DMS153 treated with DMSO at 0.1 percent for 48 hours (cell line): ENCODE data around the gene C15orf61.

Experiments used
- DNase-seq: peaks from one replicate; lab custom pipeline; 2025; ENCODE audit not compliant: unreplicated experiment; lab: John Stamatoyannopoulos, UW

C15orf61 gene

DNA sequence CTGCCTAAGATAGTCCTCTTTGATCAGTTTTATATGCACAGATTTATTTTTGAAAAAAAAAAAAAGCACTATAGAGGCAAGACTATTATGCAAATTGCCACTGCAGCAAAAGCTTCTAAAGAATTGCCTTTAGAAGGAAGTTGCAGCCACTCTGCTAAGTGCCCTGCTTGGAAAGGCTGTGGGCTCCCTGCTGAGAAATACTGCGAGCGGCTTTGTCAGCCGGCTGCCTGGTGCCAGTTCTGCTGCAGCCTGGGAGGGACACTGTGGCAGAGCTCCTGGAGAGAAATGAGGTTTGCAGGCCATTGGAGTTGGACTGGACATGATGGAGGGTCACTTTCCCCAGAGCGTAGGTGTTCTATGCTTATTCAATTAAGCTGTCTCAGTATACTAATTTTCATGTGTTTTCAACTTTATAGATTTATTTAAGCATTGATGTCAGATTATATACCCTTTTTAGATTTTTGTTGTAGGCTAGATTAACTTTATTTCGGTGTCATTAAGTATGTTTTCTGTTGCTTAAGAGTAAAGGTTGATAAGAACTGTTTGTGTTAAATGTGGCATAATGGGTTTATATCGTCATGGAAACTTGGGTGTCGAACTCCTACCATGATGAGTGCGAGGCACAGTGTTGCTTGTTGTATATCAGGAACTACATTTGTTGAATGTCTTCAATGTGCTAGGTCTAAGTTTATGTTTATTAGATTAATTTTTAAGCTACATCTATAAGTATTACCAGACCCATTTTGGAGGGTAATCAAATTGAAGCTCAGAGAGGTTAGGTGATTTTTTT lies 28.1 kb downstream of the C15orf61 start:
- DNase-seq: no peak

DNA sequence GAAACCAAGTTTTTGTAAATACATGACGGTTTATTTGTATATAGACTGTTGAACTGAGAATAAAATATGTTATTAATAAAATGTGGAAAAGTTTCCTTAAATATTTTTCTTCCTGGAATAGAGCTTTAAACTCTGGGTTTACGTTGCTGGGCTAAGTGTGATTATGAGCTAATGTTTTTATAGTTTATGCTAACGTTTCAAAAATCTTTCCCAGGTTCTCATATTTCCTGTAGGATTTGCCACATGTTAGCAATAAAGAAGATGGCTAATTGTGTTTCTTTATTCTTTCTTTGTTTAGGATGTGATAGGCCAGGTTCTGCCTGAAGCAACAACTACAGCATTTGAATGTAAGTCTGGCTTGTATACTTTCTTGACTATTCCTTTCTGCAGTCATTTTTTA lies 28.8 kb downstream of the C15orf61 start:
- DNase-seq: no peak

DNA sequence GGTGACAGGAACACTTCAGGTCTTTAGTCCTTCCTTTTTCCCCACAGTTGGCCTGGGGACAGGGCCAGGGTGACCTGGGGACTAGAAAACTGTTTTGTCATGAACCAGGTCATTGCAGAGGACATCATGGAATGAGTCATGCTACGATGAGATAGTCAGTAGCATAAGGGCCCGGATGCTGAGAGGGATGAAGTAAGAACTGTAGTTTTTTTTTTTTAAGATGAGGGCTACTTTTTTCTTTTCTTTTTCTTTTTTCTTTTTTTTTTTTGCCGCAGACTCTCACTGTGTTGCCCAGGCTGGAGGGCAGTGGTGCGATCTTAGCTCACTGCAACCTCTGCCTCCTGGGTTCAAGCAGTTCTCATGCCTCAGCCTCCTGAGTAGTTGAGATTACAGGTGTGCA lies 29.6 kb downstream of the C15orf61 start:
- no peak for DNase-seq

DNA sequence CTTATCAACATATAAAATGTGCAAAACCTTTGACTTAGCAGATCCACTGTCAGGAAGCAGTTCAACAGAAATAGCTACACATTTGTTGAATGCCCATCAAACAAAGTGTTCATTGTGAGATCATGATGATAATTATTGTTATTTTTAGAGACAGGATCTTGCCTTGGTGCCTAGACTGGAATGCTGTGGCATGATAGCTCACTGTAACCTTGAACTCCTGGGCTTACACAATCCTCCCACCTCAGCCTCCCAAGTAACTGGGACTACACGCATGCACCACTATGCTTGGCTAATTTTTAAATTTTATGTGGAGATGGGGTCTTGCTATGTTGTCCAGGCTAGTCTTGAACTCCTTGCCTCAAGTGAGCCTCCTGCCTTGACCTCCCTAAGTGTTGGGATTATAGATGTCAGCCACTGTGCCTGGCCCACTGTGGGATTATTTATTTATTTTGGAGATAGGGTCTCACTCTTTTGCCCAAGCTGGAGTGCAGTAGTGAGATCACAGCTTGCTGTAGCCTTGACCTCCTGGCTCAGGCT lies 30.3 kb downstream of the C15orf61 start:
- no peak for DNase-seq

DNA sequence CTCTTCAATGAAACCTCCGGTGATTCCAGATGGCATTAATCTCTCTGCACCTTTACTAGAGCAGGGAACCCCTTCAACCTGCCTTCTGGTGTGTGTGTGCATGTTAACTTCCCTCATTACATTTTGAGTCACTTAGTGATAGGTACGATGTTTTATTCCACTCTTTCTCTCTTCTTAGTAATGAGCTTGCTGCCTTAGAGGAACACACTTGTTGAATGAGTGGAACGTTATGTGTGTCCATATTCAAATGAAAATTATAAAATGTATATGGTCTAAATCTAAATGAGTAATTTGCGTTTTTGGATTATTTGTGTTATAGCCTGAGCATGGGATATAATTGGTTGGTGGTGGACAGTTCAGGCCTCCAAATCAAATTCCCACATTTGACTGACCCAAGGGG lies 33.6 kb downstream of the C15orf61 start:
- no peak for DNase-seq

DNA sequence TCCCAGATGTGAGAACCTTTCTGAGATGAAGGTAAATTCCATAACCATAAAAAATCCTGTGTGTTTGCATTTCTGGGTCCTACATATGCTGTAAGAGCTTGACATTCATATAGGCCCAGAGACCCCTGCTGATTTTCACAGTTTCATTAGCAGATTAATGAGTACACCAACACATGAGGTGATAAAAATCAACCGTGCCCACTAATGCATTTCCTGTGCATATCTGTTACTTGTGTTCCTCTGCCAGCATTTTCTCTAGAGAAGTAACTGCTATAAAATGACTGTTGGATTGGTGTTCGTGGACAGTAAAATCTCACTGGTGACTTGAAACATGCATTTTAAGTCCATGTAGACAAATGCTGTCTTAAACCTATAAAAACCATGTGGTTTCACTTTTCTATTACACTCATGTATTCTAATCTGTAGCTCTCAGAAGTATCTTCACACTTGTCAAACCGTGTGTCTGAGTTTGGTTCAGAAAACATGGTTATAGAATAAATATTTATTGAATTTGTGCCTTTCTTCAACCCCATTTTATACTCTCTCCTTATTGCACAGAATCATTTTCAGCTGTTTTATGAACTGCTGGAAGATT lies 36.1 kb downstream of the C15orf61 start:
- no peak for DNase-seq

DNA sequence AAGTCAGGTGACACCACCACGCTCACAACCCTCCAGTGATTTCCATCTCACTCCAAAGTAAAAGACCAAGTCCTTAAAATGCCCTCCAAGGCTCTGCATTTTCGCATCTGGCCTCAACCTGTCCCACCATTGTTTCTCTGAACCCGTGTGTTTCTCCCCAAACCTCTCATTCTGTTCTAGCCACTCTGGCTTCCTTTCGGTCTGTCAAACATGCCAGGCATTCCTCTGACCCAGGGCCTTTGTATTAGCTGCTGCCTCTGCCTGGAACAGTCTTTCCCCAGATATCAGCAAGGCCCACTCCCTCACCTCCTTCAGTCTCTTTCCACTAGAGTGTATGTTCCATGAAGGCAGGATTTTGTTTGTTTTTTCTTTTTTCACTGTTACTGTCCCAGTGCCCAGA lies 37.6 kb downstream of the C15orf61 start:
- no peak for DNase-seq

DNA sequence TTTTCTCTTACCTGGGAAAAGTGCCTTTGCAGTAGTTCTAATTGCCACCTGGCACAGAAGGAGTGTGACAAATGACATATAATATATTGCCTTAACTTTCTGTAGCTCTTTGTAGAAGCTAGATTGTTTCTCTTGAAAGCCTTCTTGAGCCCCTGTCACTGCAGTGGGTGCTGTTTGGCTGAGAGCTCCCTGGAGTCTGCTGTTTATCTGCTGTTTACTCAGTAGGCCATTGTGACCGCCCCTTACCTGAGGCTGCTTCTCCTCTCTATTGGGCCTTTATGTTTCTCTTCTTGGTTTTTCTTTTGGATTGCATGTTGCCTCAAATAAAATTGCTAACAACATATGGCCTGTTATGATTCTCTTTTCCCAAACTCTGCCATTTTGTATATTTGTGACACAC lies 38.2 kb downstream of the C15orf61 start:
- DNase-seq: no peak

DNA sequence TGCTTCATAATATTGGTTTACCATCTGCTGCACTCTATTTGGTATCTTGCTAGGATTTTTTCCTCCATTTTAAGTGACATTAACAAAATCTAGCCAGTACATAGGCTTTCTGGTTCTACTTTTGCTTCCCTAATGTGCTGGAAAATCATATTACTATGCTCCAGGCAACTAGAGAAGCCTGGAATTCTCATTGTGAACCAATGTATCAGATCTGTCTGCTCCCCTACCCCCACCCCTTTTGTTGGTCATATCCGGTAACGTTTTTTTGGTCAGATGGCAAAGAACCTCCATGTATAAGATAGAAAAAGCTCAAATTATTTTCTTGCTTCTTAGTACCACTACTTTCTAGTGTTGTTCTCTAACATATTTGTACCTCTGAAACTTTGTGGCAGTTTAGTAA lies 38.6 kb downstream of the C15orf61 start:
- no peak for DNase-seq

DNA sequence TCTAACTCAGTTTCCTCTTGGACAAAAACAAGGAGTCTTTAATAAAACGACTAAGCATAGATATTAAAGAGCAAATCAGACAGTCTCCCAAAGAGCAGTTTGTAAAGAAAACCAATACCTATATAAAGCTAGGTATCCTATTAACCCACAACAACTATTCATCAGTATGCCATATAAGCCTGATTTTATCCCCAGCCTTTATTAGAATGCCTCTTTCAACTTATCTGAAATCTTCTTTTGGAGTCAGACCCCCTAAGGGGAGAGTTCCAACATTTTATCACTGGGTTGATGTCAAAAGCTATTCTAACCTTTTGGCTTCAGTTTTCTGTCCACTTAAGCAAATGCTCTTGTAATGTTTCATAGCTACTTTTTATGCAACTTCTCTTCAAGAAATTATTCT lies 39.4 kb downstream of the C15orf61 start:
- no peak for DNase-seq

DNA sequence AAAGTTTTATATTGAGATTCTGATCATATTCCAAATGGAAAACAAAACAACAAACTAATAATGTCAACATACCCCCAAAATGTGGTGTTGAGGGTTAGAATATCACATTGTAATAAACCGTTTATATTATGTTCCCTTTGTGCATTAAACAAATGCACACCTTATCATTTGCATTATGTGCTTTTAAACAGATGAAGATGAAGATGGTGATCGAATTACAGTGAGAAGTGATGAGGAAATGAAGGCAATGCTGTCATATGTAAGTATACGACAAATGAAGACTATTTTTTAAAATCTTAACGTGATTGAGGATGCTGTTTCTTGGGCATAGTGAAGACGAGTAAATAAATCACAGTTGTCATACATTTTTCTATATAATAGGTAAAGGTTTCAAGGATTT lies 42.2 kb downstream of the C15orf61 start:
- no peak for DNase-seq

DNA sequence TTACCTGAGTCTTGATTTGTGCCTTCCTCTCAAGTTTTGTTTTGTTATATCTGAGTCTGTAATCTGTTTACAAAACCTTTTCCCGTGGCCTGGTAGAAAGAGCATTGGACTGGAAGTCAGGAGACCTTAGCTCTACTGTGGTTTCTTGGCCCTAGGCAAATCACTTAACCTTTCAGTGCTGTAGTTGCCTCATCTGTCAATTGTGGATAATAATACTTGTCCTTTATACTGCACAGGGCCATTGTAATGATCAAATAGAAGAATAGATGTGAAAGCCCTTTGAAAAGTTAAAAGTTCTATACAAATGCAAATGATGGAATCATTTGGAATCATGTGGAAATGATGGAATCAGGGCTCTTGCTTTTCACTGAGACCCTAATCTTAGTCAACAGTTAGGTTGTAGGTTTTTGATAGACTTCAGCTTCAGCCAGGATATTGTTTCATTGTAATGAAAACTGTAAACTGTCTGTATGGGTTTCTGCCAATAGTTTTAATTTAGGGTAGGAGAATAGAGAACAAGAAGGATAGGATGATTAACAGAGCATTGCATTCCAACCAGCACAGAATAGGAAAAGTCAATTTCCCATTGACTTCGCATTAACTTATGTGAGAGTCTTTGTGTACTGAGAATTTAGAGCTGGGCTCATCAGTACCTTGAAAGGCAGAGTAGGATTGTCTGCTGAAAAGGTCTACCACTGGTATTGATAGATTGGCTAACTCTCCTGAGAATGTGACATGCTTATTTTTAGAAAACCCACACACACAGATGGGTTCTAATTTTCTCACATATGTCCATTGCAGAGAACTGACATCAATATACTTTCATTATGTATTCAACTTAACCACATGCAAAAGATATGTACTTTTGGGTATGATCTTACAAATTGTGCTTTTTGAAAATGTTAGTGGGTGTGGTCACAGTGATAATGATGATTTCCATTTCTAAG lies 43.4 kb downstream of the C15orf61 start:
- no peak for DNase-seq

DNA sequence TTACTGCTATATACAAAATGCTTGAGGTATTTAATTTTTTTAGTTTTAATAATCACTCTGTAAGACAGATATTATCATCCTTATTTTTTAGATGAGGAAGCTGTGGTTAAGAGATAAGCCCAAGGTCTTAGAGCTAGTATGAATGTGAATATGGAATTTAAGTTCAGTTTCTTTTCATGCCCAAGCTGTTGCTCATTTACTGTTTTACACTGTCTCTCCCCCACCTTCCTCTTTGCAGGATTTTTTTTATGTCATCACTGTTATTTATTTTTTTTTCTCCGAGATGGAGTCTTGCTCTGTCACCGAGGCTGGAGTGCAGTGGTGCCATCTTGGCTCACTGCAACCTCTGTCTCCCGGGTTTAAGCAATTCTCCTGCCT lies 44.0 kb downstream of the C15orf61 start:
- DNase-seq: no peak

DNA sequence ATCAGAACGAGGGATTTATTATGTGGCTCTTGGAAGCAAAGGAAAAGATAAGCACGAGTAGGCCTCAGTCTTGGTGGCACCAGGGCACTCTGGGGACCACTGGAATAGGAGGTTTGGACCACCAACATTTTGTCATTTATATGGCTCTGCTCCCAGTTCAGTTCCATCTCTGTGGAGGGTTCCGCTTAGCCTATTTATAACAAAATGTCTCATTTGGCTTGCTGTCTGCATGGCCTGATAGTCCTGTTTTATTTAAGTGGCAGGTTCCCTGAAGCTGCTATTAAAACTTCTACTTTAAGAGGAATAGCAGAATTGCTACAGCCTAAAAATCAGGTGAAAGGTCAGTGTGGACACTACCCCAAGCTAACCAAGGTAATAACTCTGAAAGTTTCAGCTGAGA lies 48.7 kb downstream of the C15orf61 start:
- no peak for DNase-seq

DNA sequence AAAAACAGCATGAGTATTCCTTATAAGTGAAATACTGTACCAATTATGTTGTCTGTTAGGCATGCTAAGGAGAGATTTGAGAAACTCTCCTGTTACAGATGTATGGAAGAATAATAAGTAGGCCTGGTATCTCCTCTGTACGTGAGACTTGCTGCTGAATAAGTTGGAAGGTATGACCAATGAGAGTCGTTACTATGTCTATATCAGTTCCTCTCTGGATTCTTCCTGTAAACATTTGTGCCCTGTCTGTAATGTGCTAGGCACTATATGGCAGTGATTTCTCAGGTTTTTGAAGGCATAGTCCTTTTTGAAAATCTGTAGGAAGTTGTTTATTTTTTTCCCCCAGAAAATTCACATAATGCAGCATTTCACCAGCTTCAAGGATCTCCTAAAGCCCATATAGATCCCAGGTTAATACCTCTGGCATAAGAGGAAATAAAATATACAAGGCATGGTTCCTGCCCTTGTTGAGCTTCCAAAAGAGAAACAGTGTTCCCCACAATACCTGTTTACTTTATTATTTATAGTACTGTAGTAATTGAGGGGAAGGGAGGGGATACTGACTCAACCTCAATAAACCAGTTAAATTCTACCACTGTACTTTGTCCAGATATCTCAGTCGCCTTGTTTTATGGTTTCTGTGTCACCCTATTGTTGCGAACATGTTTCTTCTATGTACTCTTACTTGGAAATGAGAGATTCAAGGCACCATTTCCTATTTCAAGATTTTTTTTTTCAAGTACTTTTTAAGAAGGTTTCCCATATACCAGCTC lies 50.1 kb downstream of the C15orf61 start:
- no peak for DNase-seq

DNA sequence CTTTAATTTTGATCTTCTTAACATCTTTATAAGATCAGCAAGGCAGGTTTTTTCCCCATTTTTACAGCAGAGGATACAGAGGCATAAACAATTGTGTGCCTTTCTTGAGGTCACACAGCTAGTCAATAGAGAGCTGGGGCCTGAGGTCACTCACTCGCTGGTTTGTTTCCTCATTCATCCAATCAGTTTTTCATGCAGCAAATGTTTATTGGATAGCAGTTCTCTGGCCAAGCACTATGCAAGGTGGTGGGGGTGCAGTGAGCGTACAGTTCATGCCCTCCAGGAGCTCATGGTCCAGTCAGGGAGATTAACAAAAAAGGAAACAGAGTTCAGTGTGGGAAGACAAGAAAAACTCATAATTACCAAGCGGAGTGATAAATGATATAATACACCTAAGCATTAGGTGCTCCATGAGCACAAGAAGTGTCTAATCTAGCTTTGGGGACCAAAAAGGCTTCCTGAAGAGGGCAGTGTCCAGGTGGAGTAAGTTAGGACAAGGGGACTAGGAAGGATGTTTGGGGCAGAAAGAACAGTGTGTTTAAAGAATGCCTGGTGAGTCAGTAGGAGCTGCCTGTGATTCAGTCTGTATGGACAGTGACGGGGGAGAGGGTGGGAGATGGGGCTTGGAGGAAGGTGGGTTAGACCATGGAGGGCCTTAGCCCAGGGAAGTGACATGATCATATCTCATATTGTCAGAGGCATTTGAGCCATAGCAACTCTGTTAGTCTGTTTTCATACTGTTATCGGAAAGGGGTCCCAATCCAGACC lies 50.9 kb downstream of the C15orf61 start:
- no peak for DNase-seq

DNA sequence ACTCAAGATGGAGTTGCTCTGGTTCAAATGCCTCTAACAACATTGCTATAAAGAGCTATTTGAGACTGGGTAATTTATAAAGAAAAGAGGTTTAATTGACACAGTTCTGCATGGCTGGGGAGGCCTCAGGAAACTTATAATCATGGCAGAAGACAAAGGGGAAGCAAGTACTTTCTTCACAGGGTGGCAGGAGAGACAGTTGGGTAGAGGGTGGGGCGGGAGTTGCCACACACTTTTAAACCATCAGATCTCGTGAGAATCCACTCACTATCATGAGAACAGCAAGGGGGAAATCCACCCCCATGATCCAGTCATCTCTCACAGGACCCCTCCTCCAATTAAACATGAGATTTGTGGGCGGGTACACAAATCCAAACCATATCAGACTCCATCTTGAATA lies 52.3 kb downstream of the C15orf61 start:
- no peak for DNase-seq

DNA sequence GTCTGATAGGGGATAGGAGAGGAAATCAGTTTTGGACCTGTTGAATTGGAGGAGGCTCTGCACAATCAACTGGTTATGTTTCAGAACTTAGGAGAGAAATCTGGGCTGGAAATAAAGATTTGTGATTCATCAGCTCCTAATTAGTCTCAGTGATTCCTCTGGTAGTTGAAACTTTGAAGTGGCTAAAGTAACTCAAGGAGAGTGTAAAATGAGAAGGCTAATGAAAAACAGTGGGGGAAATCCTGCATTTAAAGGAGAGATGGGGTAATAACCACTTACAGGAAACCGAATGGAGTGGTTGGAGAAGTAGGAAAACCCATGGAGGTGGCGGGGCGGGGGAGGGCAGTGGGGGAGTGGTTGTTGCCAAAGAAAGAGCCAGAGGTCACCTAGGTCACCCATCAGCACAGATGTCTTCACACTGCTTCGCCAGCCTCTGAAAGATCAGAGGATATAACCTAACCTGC lies 54.1 kb downstream of the C15orf61 start:
- no peak for DNase-seq

DNA sequence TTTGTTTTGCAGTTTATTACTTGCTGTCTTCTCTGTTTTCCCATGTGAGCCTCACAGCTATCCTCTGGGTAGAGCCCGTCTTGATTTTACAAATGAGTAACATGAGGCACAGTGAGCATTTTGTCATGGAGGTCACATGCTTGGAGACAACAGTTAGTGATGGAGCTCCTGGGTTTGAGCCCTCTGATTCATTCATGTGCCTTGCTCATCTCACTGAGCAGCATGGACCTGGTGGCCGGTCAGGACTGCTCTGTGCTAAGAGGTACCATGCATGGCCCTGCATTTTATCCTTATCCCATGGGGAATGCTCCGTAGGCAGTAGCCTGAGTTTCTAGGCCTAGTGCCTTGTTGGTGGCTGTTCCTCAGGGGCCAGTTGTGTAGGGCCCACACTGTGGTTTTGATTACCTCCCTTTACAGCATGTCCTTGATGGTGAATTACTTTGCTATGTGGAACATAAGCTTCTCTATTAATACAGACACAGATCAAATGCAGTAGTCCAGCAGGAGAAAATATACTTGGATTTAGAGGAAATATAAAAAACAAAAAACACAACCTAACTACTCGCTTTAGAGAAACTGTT lies 57.2 kb downstream of the C15orf61 start:
- no peak for DNase-seq

DNA sequence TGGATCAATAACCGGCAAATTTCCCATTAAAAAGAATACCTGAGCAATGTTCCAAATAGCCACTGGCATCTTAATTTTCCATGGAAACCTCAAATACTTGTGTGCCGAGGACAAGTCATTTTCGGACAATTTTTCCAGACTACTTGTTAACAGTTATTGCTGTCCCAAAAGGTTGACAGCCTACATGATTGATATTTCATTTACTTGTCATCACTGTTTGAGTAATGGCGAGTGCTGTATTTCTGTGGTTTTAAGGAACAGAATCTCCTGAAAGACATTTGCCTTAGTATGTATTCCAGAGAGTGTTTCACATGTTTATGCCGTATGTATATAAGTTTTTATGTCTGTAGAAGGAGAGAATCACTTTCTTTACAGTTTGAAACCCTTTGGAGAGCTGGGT lies 58.2 kb downstream of the C15orf61 start:
- no peak for DNase-seq
